HG02970 (cell line): ENCODE results near the gene EFEMP2.
A peak's percentile ranks its signal among the peaks of the same experiment; 100 is the strongest.

Experiments used
- ATAC-seq: cut with Tn5 transposase; IDR thresholded peaks from one replicate; pipeline ENCODE4 v1.9.1; 2021; ENCODE audit warnings: mild to moderate bottlenecking, moderate library complexity, moderate number of reproducible peaks; ENCODE audit not compliant: unreplicated experiment, low FRiP score

Gene EFEMP2

GRCh38 chr11:65867284-65868071, 5.1 kb downstream of the EFEMP2 start:
- no peak for ATAC-seq

- no peak for ATAC-seq
These were observed 5.9 kb downstream of the EFEMP2 start for GRCh38 chr11:65866509-65867283.

- ATAC-seq = no peak
These were observed 6.9 kb downstream of the EFEMP2 start for GRCh38 chr11:65865550-65866172.

- no peak for ATAC-seq
These were observed 7.7 kb downstream of the EFEMP2 start for GRCh38 chr11:65864706-65865471.

GRCh38 chr11:65863889-65864705, 8.5 kb downstream of the EFEMP2 start:
- no peak for ATAC-seq

GRCh38 chr11:65862941-65863888, 9.4 kb downstream of the EFEMP2 start:
- no peak for ATAC-seq

- ATAC-seq = no peak
These were observed 10.3 kb downstream of the EFEMP2 start for GRCh38 chr11:65862191-65862735.

GRCh38 chr11:65861533-65862183, 10.9 kb downstream of the EFEMP2 start:
- ATAC-seq = no peak

GRCh38 chr11:65861165-65861505, 11.5 kb downstream of the EFEMP2 start:
- ATAC-seq = no peak

GRCh38 chr11:65860278-65861164, 12.1 kb downstream of the EFEMP2 start, which contains the start of gene MUS81:
MUS81 (plus strand) TSS chr11:65860433; CDS start chr11:65860754, 321 bp downstream.
- peak; percentile 22 for ATAC-seq

- ATAC-seq = no peak
These were observed 12.8 kb downstream of the EFEMP2 start for GRCh38 chr11:65859812-65860277.

GRCh38 chr11:65859095-65859811, 13.3 kb downstream of the EFEMP2 start:
- ATAC-seq = peak; percentile 37

- no peak for ATAC-seq
These were observed 13.9 kb downstream of the EFEMP2 start for GRCh38 chr11:65858681-65859087.

GRCh38 chr11:65857853-65858680, 14.5 kb downstream of the EFEMP2 start, which contains the start of gene CFL1:
CFL1 (minus strand) TSS chr11:65858180; CDS start chr11:65858099, 81 bp downstream.
- ATAC-seq = peak; percentile 50

GRCh38 chr11:65857500-65857852, 15.1 kb downstream of the EFEMP2 start:
- peak; percentile 9 for ATAC-seq
